ENCODE results near the gene ASCC1.

ASCC1 gene, protein sequence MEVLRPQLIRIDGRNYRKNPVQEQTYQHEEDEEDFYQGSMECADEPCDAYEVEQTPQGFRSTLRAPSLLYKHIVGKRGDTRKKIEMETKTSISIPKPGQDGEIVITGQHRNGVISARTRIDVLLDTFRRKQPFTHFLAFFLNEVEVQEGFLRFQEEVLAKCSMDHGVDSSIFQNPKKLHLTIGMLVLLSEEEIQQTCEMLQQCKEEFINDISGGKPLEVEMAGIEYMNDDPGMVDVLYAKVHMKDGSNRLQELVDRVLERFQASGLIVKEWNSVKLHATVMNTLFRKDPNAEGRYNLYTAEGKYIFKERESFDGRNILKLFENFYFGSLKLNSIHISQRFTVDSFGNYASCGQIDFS

GRCh38 chr10:72215611-72216549 is at the start of gene ASCC1, which contains the start of gene ANAPC16:
Gene ASCC1 (minus strand): TSS chr10:72216276. CDS start chr10:72213298, 2,978 bp downstream.
Gene ANAPC16 (plus strand): TSS chr10:72216012. CDS start chr10:72223915, 7,903 bp downstream.
- DNase-seq (peak; percentile 97), ATAC-seq (peak; percentile 80)
- Mint-ChIP-seq H3K4me1 (peaks cover 59% of the 10 kb centered on the region), H3K4me3 (peak within 1 kb of the TSS; percentile 99), H3K9me3 (no peaks in the 10 kb centered on the region), H3K36me3 (ENCODE audit: low read depth) (peaks cover 30% of the 10 kb centered on the region), H3K27me3 (no peaks in the 10 kb centered on the region), H3K27ac (peak within 1 kb of the TSS; percentile 98)

- Mint-ChIP-seq H3K27me3 (peaks cover 1% of the 10 kb centered on the region), H3K36me3 (ENCODE audit: low read depth) (no peaks in the 10 kb centered on the region), H3K9me3 (no peaks in the 10 kb centered on the region), H3K27ac (no peak overlapping the region), H3K4me1 (peaks cover 47% of the 10 kb centered on the region), H3K4me3 (no peak overlapping the region)
- no peak for ATAC-seq
- DNase-seq: no peak
Observed at GRCh38 chr10:72265508-72265907, 49.4 kb upstream of the ASCC1 start.

DNA sequence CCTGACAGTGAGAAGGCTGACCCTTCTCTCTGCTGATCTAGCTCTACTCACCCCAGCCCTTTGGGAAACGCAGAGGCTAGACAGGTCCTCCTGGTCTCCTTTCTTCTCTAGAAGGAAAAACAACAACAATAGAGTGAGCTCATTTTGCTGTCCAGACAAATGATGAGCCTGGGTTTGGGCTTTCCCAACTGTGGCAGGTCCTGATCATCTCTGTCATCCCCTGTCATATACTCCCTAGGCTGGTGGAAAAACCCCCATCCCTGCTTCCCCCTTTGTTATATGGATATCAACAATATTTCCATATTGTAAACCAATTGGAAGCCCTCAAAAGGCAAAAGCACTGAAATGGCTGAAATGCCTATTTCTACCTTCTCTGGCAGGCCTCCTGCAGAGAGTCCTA is 48.5 kb upstream of the ASCC1 start:
- H3K27ac Mint-ChIP-seq: no peak overlapping the region
- no peaks in the 10 kb centered on the region for H3K36me3 Mint-ChIP-seq (ENCODE audit: low read depth)
- H3K9me3 Mint-ChIP-seq: no peaks in the 10 kb centered on the region
- H3K4me3 Mint-ChIP-seq: no peak overlapping the region
- peaks cover 53% of the 10 kb centered on the region for H3K4me1 Mint-ChIP-seq
- peaks cover 1% of the 10 kb centered on the region for H3K27me3 Mint-ChIP-seq
- ATAC-seq (no peak), DNase-seq (no peak)

- ATAC-seq: no peak
- no peak for DNase-seq
- Mint-ChIP-seq H3K36me3 (ENCODE audit: low read depth) (no peaks in the 10 kb centered on the region), H3K27ac (peak overlapping the region; percentile 55), H3K4me1 (peaks cover 61% of the 10 kb centered on the region), H3K4me3 (no peak overlapping the region), H3K9me3 (no peaks in the 10 kb centered on the region), H3K27me3 (peaks cover 1% of the 10 kb centered on the region)
Observed at GRCh38 chr10:72263613-72264241, 47.7 kb upstream of the ASCC1 start.

DNA sequence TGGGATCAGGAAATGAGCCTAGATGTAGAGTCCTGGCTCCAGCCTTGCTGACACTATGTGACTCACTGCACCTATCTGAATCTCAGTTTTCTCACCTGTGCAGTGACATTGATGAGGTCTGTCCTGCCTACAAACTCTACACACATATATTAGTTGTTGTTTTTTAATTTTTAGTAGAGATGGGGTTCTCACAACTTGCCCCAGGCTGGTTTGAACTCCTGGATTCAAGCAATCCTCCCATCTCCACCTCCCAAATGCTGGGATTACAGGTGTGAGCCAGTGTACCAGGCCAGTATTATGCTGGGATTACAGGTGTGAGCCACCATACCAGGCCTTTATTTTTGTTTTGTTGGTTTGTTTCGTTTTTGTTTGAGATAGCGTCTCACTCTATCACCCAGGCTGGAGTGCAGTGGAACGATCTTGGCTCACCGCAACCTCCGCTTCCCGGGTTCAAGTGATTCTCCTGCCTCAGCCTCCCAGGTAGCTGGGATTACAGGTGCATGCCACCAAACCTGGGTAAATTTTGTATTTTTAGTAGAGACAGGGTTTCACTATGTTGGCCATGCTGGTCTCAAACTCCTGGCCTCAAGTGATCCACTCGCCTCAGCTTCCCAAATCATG is 45.8 kb upstream of the ASCC1 start:
- Mint-ChIP-seq H3K9me3 (no peaks in the 10 kb centered on the region), H3K27me3 (peaks cover 1% of the 10 kb centered on the region), H3K4me3 (peak overlapping the region; percentile 86), H3K4me1 (peaks cover 72% of the 10 kb centered on the region), H3K36me3 (ENCODE audit: low read depth) (no peaks in the 10 kb centered on the region), H3K27ac (peak overlapping the region; percentile 99)
- DNase-seq: no peak
- ATAC-seq: peak; percentile 30

DNA sequence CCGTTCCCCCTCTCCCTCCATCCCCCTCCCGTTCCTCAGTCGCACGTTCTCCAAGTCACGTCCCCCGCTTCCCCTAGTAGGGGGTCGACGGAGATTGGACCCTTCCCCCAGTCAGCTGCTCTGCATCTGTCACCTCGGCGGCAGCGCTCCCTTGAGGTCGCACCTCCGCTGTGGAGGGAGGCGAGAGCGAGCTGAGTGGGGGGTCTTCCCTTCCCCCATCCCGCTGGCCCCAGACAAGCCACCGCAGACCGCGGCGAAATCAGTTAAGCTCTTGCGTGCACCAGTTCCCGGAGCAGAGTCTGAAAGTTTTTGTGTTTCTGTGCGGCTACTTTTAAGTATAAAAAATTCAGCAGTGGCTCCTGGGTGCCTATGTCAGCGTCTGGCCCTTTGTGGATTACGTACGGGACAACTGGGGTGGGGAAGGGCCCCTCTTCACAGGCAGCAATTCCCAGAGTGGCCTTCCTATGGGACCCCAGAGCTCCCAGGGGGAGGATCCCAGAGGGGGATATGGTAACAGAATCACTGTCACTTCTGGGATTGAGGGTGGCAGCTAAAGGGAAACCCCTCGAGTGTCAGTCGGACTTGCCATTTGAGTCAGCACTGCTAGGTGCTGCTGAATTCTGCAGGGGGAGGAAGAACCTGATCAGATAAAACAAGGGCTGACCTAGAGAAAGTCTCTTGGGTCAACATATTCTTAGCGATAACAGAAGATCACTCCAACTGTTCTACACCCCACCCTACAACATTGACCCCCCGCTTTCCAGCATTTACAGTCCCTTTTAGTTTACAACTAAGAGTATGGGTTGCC is 45.1 kb upstream of the ASCC1 start:
- H3K4me1 Mint-ChIP-seq: peaks cover 78% of the 10 kb centered on the region
- H3K9me3 Mint-ChIP-seq: no peaks in the 10 kb centered on the region
- peaks cover 1% of the 10 kb centered on the region for H3K27me3 Mint-ChIP-seq
- DNase-seq (peak; percentile 70), ATAC-seq (peak; percentile 59)
- no peaks in the 10 kb centered on the region for H3K36me3 Mint-ChIP-seq (ENCODE audit: low read depth)
- peak overlapping the region; percentile 99 for H3K27ac Mint-ChIP-seq
- H3K4me3 Mint-ChIP-seq: peak overlapping the region; percentile 86

DNA sequence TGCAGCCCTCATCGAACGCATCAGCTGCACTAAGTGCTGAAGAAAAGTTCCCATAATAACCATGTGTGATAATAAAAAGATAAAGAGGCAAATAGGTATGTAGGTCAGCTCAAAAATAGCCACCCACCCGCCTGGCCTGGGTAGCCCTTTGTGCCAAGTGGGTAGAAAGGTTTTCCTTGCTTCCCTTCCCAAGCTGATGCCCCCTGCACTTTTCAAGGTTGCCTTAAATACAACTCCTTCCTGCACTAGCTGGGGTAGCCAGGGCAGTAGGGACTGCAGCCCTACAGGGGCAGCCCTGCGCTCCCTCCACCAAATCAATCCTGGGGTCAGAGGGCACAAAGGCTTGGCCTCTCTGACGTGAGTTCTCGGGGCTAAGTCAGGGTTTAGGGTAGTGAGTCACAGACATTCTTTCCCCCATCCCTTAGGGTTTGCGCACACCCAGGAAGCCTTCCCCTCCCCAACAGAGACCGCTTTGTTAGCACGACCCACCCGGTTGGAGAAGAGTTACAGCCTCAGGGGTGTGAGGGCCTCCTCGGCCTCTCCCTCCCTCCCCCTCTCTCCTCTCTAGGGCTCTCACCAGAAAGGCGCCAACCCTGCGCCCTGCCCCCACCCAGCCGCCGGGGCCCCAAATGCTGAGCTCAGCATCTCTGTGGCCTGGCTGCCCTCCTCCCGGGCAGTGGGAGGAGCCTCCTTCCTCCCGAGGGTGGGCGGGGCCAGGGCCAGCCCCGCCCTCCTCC is 44.3 kb upstream of the ASCC1 start:
- Mint-ChIP-seq H3K27ac (peak overlapping the region; percentile 99), H3K4me1 (peaks cover 82% of the 10 kb centered on the region), H3K9me3 (no peaks in the 10 kb centered on the region), H3K4me3 (peak overlapping the region; percentile 86), H3K27me3 (peaks cover 1% of the 10 kb centered on the region), H3K36me3 (ENCODE audit: low read depth) (no peaks in the 10 kb centered on the region)
- peak; percentile 82 for ATAC-seq
- DNase-seq: peak; percentile 92

- ATAC-seq: no peak
- peak; percentile 53 for DNase-seq
- Mint-ChIP-seq H3K4me1 (peaks cover 87% of the 10 kb centered on the region), H3K27ac (peak overlapping the region; percentile 99), H3K27me3 (peaks cover 1% of the 10 kb centered on the region), H3K4me3 (peak overlapping the region; percentile 86), H3K36me3 (ENCODE audit: low read depth) (no peaks in the 10 kb centered on the region), H3K9me3 (no peaks in the 10 kb centered on the region)
Observed at GRCh38 chr10:72259491-72260238, 43.6 kb upstream of the ASCC1 start.

- Mint-ChIP-seq H3K4me1 (peaks cover 88% of the 10 kb centered on the region), H3K9me3 (no peaks in the 10 kb centered on the region), H3K4me3 (no peak overlapping the region), H3K36me3 (ENCODE audit: low read depth) (no peaks in the 10 kb centered on the region), H3K27me3 (peaks cover 1% of the 10 kb centered on the region), H3K27ac (peak overlapping the region; percentile 73)
- ATAC-seq (no peak), DNase-seq (no peak)
Observed at GRCh38 chr10:72258617-72259016, 42.5 kb upstream of the ASCC1 start.

DNA sequence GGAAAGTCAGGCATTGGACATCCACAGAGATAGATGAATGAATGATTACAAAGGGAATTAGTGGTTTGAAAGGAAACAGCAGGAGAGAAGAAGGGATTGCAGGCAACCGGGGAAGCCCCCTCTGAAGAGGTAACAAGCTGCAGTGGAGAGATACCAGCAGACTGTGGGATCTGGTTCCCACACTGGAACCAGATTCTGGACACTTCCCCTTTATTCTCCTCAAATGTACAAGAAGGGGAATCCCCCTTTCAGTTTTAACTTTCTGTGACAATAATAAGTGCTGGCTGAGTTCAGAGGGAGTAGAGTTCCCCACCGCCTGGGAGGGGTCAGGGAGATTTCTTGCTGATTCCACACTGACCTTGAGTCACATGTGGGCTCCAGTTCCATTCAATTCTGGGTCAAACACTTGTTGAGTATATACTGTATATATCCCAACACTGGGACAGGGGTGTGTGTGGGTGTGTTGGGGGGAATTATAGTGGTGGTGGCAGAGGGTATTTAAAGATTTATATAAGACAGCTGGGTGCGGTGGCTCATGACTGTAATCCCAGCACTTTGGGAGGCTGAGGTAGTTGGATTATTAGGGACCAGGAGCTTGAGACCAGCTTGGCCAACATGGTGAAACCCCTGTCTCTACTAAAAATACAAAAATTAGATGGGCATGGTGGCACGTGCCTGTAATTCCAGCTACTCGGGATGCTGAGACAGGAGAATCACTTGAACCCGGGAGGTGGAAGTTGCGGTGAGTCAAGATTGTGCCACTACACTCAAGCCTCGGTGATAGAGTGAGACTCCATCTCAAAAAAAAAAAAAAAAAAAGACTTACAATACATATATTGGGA is 41.2 kb upstream of the ASCC1 start:
- Mint-ChIP-seq H3K4me1 (peaks cover 87% of the 10 kb centered on the region), H3K27ac (peak overlapping the region; percentile 91), H3K36me3 (ENCODE audit: low read depth) (no peaks in the 10 kb centered on the region), H3K27me3 (peaks cover 1% of the 10 kb centered on the region), H3K4me3 (peak overlapping the region; percentile 27), H3K9me3 (no peaks in the 10 kb centered on the region)
- no peak for ATAC-seq
- no peak for DNase-seq

- H3K4me3 Mint-ChIP-seq: peak overlapping the region; percentile 37
- ATAC-seq (peak; percentile 9), DNase-seq (no peak)
Observed at GRCh38 chr10:72255977-72256729, 40.1 kb upstream of the ASCC1 start.

More at GRCh38 chr10:72255977-72256729, 40.1 kb upstream of the ASCC1 start:
- Mint-ChIP-seq H3K27me3 (peaks cover 1% of the 10 kb centered on the region), H3K4me1 (peaks cover 83% of the 10 kb centered on the region), H3K27ac (peak overlapping the region; percentile 91), H3K9me3 (no peaks in the 10 kb centered on the region), H3K36me3 (ENCODE audit: low read depth) (no peaks in the 10 kb centered on the region)
